K562 (cell line): ENCODE results near the gene MECR.

Experiments used
- CHD1 ChIP-seq: fragments of 200-600 bp; sonication (generic); IDR thresholded peaks from one replicate; pipeline ENCODE4 v1.6.1; 2012; ENCODE audit warnings: mild to moderate bottlenecking, moderate library complexity, low read length, inconsistent platforms
- CTCF ChIP-seq, 3 experiments: IDR thresholded peaks in 2 of 3; conservative IDR thresholded peaks in 1 of 3; 2 replicates each; pipeline ENCODE4 v1.5.1; 2011 to 2012; ENCODE audit warnings: low read length in 3 of 3, mild to moderate bottlenecking in 3 of 3, control low read depth in 2 of 3, improper control_type of control experiment in 1 of 3, inconsistent platforms in 1 of 3, low read depth in 1 of 3, mixed read lengths in 1 of 3, moderate library complexity in 1 of 3; ENCODE audit not compliant: insufficient read depth in 2 of 3
- EHMT2 ChIP-seq: fragments of 450-650 bp; IDR thresholded peaks from 2 replicates; pipeline ENCODE4 v1.6.1; 2018; ENCODE audit warnings: antibody characterized with exemption
- SETDB1 ChIP-seq: IDR thresholded peaks from one replicate; pipeline ENCODE4 v1.6.1; 2012; ENCODE audit warnings: low read length, control low read depth, inconsistent platforms
- TFE3 ChIP-seq: fragments of 450-650 bp; formaldehyde crosslinking; IDR thresholded peaks from 2 replicates; pipeline ENCODE4 v1.4.0; 2020; ENCODE audit warnings: mild to moderate bottlenecking, mixed read lengths

GRCh38 chr1:29183287-29183686, 47.4 kb downstream of the MECR start:
- TF ChIP-seq CTCF (IDR thresholded peaks at IDR 0.05 in 2 of 3, conservative IDR thresholded peaks at IDR 0.05 in 1 of 3; ENCODE audit: insufficient read depth in 2 of 3, low read depth in 1 of 3, low read length in 3 of 3): no peak
- no peak for TF ChIP-seq TFE3 (CRISPR knock-in tag)
- TF ChIP-seq CHD1: no peak
- TF ChIP-seq SETDB1: no peak
- TF ChIP-seq EHMT2: no peak
